ENCODE results near the gene C8B.

- no peak for TF ChIP-seq YY1 (IDR thresholded peaks at IDR 0.05; ENCODE audit: insufficient read depth, insufficient read length)
- TF ChIP-seq SUZ12 (IDR thresholded peaks at IDR 0.05; ENCODE audit: extremely low read depth, insufficient read depth, insufficient read length), result no peak
- no peak for TF ChIP-seq ZNF274 (IDR thresholded peaks at IDR 0.05; ENCODE audit: low read depth, low read length)
These were observed 36.3 kb downstream of the C8B start for GRCh38 chr1:56929492-56929891.
